Stimulated activated CD4-positive, alpha-beta T cell treated with anti-CD3 and anti-CD28 coated beads, Interleukin-1b, Interleukin-23, amount 100 ng/mL, for 48 hours (primary cell): ENCODE data around the gene CCDC187.
"Not testable (repeated sequence)": the region's sequence is repeated elsewhere in the genome, so short reads cannot be mapped to it uniquely, and the experiment has no call there.

Source experiments
- DNase-seq: peaks from one replicate; pipeline ENCODE4 v3.0.0-alpha.2; 2020

Gene CCDC187

DNA sequence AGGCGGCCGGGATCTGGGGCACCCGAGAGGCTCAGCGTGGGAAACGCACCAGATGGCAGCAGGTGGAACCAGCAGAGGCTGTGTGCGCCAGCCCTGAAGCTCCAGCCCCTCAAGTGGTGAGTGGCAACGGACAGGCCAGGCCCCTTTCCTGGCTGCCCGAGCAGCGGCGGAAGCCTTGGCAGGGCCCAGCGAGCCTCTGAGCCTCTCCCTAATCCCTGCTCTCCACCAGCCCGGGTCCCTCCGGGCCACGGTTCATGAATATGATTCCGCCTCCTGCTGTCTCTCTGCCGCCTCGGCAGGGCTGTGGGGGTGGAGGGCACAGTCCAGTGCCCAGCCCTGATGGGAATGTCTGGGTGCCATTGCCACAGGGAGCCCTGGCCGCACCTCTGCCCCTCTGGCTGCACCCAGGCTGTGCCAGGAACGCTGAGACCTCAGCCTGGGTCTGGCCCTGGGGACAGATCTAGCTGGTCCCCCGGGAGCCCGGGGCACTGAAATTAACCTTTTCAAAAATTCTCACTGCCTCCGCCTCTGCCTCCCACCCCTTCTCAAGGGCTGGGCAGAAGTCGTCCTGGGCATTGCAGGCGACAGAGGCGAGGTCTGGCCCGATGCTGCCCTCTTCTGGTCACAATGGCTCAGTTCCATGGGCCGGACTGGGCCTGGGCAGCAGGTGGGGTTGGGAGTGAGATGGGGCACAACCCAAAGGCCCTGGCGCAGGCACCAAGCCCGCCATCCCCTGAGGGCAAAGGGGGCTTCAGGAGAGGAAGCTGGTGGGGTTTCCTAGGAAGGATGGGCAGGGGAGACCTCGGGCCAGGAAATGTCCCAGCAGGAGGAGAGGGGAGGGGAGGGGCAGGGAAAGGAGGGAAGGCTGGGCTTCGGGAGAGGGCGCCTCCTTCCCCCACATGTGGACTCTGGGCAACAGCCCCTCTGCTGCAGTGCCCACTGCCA lies 20.3 kb downstream of the CCDC187 start:
- peak; percentile 74 for DNase-seq

- DNase-seq: no peak
Measured at GRCh38 chr9:136282272-136282861, 21.5 kb downstream of the CCDC187 start.

GRCh38 chr9:136281421-136282271 lies 22.2 kb downstream of the CCDC187 start:
- DNase-seq: no peak

- no peak for DNase-seq
Measured at GRCh38 chr9:136280535-136281315, 23.2 kb downstream of the CCDC187 start.

- no peak for DNase-seq
Measured at GRCh38 chr9:136279471-136279870, 24.4 kb downstream of the CCDC187 start.

- DNase-seq: no peak
Measured at GRCh38 chr9:136278894-136279293, 25.0 kb downstream of the CCDC187 start.

GRCh38 chr9:136278221-136278620 lies 25.7 kb downstream of the CCDC187 start:
- DNase-seq: no peak

GRCh38 chr9:136277746-136278145 lies 26.1 kb downstream of the CCDC187 start:
- no peak for DNase-seq

DNA sequence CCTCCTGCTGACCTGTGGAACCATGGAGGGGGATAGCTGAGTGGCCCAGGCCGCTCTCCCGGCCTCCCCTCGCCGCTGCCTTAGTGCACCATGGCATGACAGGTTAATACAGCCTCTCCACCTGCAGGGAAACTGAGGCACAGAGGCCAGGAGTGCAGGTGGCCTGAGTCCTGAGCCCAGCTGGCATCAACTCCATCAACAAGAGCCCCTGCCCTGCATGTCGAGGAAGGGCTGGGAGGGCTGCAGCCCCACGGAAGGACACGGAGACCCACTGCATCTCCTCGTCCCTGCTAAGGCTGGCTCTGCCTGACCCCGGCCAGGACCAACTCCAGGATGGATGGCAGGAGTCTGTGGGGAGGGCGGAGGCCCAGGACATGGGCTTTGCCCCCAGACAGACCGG lies 27.2 kb downstream of the CCDC187 start:
- no peak for DNase-seq

DNA sequence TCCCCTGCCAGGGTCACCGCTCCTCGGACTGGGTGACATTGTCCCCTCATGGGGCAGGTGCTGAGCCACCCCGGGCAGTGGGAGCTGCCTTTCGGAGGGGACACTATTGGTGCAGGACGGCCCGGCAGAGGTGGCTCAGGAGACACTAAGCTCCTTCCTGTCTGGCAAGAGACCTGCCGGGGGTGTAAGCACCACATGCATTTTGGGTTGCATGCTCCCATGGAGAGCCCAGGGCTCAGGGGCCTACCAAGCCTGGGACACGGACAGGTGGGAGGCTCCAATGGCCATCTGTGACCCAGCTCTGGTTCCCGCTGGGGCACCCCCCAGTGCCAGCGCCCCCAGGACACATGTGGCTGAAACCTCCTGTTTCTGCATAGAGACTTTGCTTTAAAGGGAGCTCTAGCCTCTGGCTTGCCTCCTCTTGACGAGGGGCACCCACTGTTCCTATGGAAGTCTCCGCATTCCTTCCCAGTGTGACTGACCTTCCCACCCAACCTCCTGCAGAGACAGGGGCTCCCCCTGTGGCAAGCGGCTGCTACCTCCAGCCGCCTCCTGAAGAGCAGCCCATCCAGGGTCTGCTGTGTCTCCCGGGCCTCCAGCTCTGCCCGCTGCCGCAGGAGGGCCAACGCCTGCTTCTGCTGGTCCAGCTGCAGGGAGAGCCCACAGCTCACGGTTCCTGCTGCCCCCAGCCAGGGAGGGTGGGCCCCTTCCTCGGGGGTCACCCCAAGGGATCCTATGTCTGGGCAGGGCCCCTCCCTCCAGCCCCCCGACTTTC lies 28.1 kb downstream of the CCDC187 start:
- no peak for DNase-seq

DNA sequence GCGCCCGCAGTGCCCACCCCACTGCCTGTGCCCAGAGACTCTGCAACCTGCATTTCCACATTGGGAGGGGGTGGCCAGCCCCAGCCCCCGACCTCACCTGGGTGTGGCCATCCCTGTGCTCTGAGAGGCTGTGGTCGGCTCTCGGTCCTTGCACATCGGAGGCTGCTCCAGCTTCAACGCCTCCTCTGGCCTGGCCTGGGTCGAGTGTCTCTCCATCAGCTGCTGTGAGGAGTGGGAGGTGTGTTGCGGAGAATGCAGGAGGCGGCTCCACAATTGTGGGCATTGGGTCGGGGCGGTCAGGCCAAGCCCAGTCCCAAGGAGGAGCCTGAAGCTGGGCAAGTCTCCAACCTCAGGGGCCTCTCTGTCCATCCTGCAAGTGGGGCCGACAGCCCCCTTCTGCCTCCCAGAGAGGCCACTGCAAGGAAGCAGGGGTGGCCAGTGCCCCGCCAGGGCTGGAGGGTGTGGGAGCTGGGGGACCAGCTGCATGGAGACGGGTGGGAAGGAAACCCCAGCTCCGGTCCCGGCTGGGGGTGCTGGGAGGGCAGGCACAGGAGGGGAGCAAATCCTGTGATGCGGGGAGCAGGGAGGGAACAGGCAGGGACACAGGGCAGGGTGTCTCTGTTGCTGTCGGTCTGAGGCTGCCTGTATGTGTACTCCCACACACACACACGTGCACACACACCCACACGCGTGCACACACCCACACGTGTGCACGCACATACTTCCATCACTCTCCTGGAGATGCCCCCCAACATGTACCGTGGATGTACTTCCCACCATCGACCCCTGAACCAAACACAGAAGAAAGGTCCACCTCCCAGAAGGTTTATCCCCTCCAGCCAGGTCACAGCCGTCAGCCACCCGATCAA lies 28.9 kb downstream of the CCDC187 start:
- DNase-seq: no peak

- no peak for DNase-seq
Measured at GRCh38 chr9:136273921-136274785, 29.7 kb downstream of the CCDC187 start.

DNA sequence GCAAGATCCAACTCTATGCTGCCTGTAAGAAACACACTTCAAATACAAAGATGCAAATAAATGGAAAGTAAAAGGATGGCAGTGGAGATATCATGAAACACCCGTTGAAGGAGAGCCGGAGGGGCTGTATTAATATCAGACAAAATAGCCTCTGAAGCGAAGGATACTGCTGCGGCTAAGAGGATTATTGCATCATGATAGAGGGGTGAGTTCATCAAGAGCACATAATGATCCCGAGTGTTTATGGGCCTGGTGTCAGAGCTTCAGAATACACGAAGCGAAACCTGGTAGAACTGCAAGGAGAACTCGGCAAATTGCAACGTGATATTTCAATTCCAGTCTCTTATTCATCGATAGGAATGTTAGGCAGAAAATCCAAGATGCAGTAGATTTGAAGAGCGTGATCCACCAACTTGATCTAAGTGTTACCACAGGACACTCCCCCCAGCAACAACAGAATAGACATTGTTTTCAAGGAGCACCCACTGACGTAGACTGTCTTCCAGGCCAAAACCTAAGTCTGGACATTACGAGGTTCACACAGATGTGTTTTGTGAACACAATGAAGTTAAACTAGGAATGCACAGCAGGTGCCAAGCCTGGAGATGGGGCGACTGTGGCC lies 30.5 kb downstream of the CCDC187 start:
- DNase-seq: no peak

- no peak for DNase-seq
Measured at GRCh38 chr9:136270173-136270705, 33.7 kb downstream of the CCDC187 start.

GRCh38 chr9:136268735-136269134 lies 35.2 kb downstream of the CCDC187 start:
- DNase-seq: no peak

DNA sequence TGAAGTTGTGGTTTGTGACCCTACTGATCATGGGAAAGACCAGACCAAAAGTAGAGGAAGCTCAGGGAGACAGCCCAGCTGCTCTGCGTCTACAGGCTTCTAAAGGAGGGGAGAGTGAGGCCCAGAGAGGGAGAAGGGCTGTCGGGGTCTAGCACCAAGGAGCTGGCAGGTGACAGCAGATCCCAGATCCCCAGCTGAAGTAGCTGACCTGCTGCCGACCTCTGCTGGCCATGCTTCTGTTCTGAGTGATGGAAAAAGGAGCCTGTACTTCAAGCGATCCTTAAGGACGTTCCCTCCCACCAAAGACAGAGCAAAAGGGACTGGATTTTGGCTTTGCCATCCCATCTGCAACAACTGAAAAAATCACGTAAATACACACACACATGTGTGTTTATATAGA lies 35.6 kb downstream of the CCDC187 start:
- no peak for DNase-seq

- DNase-seq: peak; percentile 86
Measured at GRCh38 chr9:136267261-136268111, 36.4 kb downstream of the CCDC187 start.

DNA sequence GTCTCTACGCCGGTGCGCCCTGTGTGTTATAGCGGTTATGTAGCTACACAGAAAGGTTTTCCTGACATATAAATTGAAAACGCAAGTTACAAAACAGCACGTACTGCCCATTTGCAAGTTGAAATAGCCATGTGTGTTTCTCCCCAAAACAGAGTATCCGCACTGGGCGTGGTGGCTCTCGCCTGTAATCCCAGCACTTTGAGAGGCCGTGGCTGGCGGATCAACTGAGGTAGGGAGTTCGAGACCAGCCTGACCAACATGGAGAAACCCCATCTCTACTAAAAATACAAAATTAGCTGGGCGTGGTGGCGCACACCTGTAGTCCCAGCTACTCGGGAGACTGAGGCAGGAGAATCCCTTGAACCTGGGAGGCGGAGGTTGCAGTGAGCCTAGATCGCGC lies 37.3 kb downstream of the CCDC187 start:
- not testable (repeated sequence) for DNase-seq
